CD14-positive monocyte (primary cell): ENCODE measurements around the gene OGFOD3. TPM values are rescaled to one million over a fixed set of nuclear protein-coding genes. Genes with fewer than 3 reads are reported as not detected.

Experiments
- DNase-seq, 3 donors: peaks; one replicate each; pipeline ENCODE4 v3.0.0-alpha.2; 2011 to 2022
- H2AFZ ChIP-seq: 2 replicates; pipeline ENCODE4 v1.6.0; 2012; ENCODE audit warnings: mild to moderate bottlenecking, low read depth, low read length, inconsistent platforms; ENCODE audit not compliant: insufficient read depth, poor library complexity, severe bottlenecking
- H3K27ac ChIP-seq, 2 donors: 1 replicate in 1 of 2; 2 replicates in 1 of 2; pipeline ENCODE4 v1.5.1; 2012 to 2013; ENCODE audit warnings: low read length in 2 of 2, control low read depth in 1 of 2, inconsistent platforms in 1 of 2, low read depth in 1 of 2, mild to moderate bottlenecking in 1 of 2
- H3K27me3 ChIP-seq, 2 donors: one replicate each; pipeline versions ENCODE4 v1.6.0 to v1.6.1; 2011 to 2013; ENCODE audit warnings: low read length in 2 of 2; ENCODE audit not compliant: control insufficient read depth in 2 of 2, insufficient read depth in 2 of 2
- H3K36me3 ChIP-seq, 2 donors: replicated peaks in 1 of 2; 1 replicate in 1 of 2; 2 replicates in 1 of 2; pipeline versions ENCODE4 v1.5.1 to v1.6.1; 2012 to 2013; ENCODE audit warnings: low read length in 2 of 2, control low read depth in 1 of 2, inconsistent platforms in 1 of 2, mild to moderate bottlenecking in 1 of 2; ENCODE audit not compliant: insufficient read depth in 2 of 2, control insufficient read depth in 1 of 2
- H3K4me1 ChIP-seq, 2 donors: 1 replicate in 1 of 2; 2 replicates in 1 of 2; pipeline versions ENCODE4 v1.5.1 to v1.6.1; 2012 to 2013; ENCODE audit warnings: low read length in 2 of 2, control low read depth in 1 of 2, inconsistent platforms in 1 of 2, mild to moderate bottlenecking in 1 of 2, moderate library complexity in 1 of 2; ENCODE audit not compliant: insufficient read depth in 2 of 2, control insufficient read depth in 1 of 2
- H3K4me2 ChIP-seq: replicated peaks from 2 replicates; pipeline ENCODE3; 2012; ENCODE audit warnings: low read length, moderate library complexity, mild to moderate bottlenecking; ENCODE audit not compliant: poor library complexity, severe bottlenecking; ENCODE audit errors: extremely low read depth
- H3K4me3 ChIP-seq, 3 experiments: fragments of 200-600 bp in 1 of 3; sonication (generic) in 1 of 3; replicated peaks in 1 of 3; 1 replicate in 2 of 3; 2 replicates in 1 of 3; pipeline ENCODE4 v1.5.1; 2011 to 2013; ENCODE audit warnings: low read length in 3 of 3, mild to moderate bottlenecking in 3 of 3, control low read depth in 2 of 3, low read depth in 2 of 3, inconsistent platforms in 1 of 3, moderate library complexity in 1 of 3
- H3K79me2 ChIP-seq: 2 replicates; pipeline ENCODE4 v1.6.0; 2012; ENCODE audit warnings: mild to moderate bottlenecking, control low read depth, inconsistent platforms, low read length, moderate library complexity; ENCODE audit not compliant: insufficient read depth
- H3K9ac ChIP-seq: 2 replicates; pipeline ENCODE4 v1.6.0; 2017; ENCODE audit warnings: low read length, mild to moderate bottlenecking; ENCODE audit not compliant: insufficient read depth, poor library complexity, severe bottlenecking
- H3K9me3 ChIP-seq, 2 donors: replicated peaks in 1 of 2; 1 replicate in 1 of 2; 2 replicates in 1 of 2; pipeline versions ENCODE4 v1.5.1 to v1.6.1; 2012 to 2013; ENCODE audit warnings: low read length in 2 of 2, control low read depth in 1 of 2; ENCODE audit not compliant: control insufficient read depth in 1 of 2, insufficient read depth in 1 of 2
- H4K20me1 ChIP-seq: 2 replicates; pipeline ENCODE4 v1.6.0; 2012; ENCODE audit warnings: mild to moderate bottlenecking, low read length, control low read depth, moderate library complexity; ENCODE audit not compliant: insufficient read depth
- H3K27ac Mint-ChIP-seq, 7 donors: one replicate each; pipeline ENCODE4 v1.8.0; 2020; ENCODE audit warnings: mild to moderate bottlenecking in 7 of 7, mixed read lengths in 7 of 7, moderate library complexity in 6 of 7, inconsistent platforms in 2 of 7
- H3K27me3 Mint-ChIP-seq, 3 donors: one replicate each; pipeline ENCODE4 v1.8.0; 2021 to 2022; ENCODE audit warnings: low read depth in 3 of 3, mild to moderate bottlenecking in 3 of 3, mixed read lengths in 3 of 3, moderate library complexity in 3 of 3, inconsistent platforms in 1 of 3
- H3K36me3 Mint-ChIP-seq, 2 donors: one replicate each; pipeline ENCODE4 v1.8.0; 2020; ENCODE audit warnings: mixed read lengths in 2 of 2, inconsistent platforms in 1 of 2, mild to moderate bottlenecking in 1 of 2
- H3K4me1 Mint-ChIP-seq: one replicate; pipeline ENCODE4 v1.8.0; 2020; ENCODE audit warnings: mild to moderate bottlenecking, mixed read lengths
- H3K4me3 Mint-ChIP-seq, 2 donors: one replicate each; pipeline ENCODE4 v1.8.0; 2020; ENCODE audit warnings: mild to moderate bottlenecking in 2 of 2, mixed read lengths in 2 of 2, moderate library complexity in 1 of 2
- H3K9me3 Mint-ChIP-seq, 7 donors: one replicate each; pipeline ENCODE4 v1.8.0; 2020 to 2022; ENCODE audit warnings: mixed read lengths in 7 of 7, mild to moderate bottlenecking in 6 of 7, moderate library complexity in 6 of 7, inconsistent platforms in 2 of 7
- WGBS: methylation state at CpG from one replicate; pipeline ENCODE4 v1.1.5; 2013; ENCODE audit warnings: missing lambda C conversion rate; ENCODE audit not compliant: insufficient coverage; 5-methylcytosine and 5-hydroxymethylcytosine counted together
- intact Hi-C, 2 donors: fragments of 100-400 bp; cut with micrococcal nuclease; formaldehyde crosslinking; loops; one replicate each; pipeline versions ENCODE4 v1.15.0 to v1.15.1; 2023
- polyA plus RNA-seq, 3 donors: library from polyadenylated mRNA; depleted of rRNA in 1 of 3; unstranded in 2 of 3; stranded (reverse) in 1 of 3; fragments of 300-500 nt in 2 of 3; fragments of >200 nt in 1 of 3; fragmentation: Illumina TruSeq in 2 of 3; gene quantifications; 1 replicate in 2 of 3; 2 replicates in 1 of 3; pipeline ENCODE4 v1.2.3, GENCODE V29; 2012 to 2021
- TF ChIP-seq, protein P1 (sequence below): fragments of 200-600 bp; IDR thresholded peaks from one replicate; pipeline ENCODE4 v1.8.0; 2022; ENCODE audit warnings: antibody characterized with exemption, mild to moderate bottlenecking

The OGFOD3 gene
- polyA plus RNA-seq, 3 donors = 17.9 to 36.4 (median 25.2) TPM

DNA sequence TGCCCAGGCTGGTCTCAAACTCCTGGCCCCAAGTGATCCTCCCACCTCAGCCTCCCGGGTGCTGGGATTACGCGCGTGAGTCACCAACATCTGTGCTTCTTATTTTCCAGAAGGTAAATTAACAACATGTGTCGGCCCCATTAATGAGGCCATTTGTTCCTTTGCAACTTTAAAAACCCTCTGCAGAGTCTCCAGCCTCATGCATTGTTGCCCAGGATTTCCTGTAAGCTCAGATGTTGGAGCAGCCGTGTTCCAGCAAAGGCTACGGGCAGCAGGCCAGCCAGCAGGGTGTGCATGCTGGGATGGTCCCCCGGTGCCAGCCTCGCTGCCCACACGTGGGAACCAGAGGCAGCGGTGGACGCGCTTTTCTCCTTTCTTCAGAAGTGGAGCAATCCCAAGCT, 19.3 kb downstream of the OGFOD3 start:
- H3K4me1 ChIP-seq = peaks cover 28 to 30% of the 10 kb centered on the region in 2 donors
- H3K4me2 ChIP-seq = no peak overlapping the region
- no peaks in the 10 kb centered on the region for H3K79me2 ChIP-seq
- H3K36me3 ChIP-seq = peaks cover 10% of the 10 kb centered on the region in 2 donors
- H3K27ac Mint-ChIP-seq = peak overlapping the region in 1 of 7 donors; percentile 40
- H3K9me3 Mint-ChIP-seq = no peaks in the 10 kb centered on the region
- peaks cover 27% of the 10 kb centered on the region for H3K4me1 Mint-ChIP-seq
- 33% methylated on average over 13 of the region's 13 CpGs for WGBS
- TF ChIP-seq, protein P1, sequence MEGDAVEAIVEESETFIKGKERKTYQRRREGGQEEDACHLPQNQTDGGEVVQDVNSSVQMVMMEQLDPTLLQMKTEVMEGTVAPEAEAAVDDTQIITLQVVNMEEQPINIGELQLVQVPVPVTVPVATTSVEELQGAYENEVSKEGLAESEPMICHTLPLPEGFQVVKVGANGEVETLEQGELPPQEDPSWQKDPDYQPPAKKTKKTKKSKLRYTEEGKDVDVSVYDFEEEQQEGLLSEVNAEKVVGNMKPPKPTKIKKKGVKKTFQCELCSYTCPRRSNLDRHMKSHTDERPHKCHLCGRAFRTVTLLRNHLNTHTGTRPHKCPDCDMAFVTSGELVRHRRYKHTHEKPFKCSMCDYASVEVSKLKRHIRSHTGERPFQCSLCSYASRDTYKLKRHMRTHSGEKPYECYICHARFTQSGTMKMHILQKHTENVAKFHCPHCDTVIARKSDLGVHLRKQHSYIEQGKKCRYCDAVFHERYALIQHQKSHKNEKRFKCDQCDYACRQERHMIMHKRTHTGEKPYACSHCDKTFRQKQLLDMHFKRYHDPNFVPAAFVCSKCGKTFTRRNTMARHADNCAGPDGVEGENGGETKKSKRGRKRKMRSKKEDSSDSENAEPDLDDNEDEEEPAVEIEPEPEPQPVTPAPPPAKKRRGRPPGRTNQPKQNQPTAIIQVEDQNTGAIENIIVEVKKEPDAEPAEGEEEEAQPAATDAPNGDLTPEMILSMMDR = no peak
- H3K27me3 Mint-ChIP-seq = peaks cover 1 to 6% (median 3%) of the 10 kb centered on the region in 3 donors
- H3K4me3 Mint-ChIP-seq = no peak overlapping the region
- no peak overlapping the region for H3K4me3 ChIP-seq
- H3K27me3 ChIP-seq = no peaks in the 10 kb centered on the region
- H3K27ac ChIP-seq = no peak overlapping the region
- no peak overlapping the region for H2AFZ ChIP-seq
- no peaks in the 10 kb centered on the region for H4K20me1 ChIP-seq
- peak overlapping the region; percentile 0 for H3K9ac ChIP-seq
- intact Hi-C loops = no loop called here
- H3K9me3 ChIP-seq = no peaks in the 10 kb centered on the region
- no peak for DNase-seq
- peaks cover 25 to 49% of the 10 kb centered on the region in 2 donors for H3K36me3 Mint-ChIP-seq

DNA sequence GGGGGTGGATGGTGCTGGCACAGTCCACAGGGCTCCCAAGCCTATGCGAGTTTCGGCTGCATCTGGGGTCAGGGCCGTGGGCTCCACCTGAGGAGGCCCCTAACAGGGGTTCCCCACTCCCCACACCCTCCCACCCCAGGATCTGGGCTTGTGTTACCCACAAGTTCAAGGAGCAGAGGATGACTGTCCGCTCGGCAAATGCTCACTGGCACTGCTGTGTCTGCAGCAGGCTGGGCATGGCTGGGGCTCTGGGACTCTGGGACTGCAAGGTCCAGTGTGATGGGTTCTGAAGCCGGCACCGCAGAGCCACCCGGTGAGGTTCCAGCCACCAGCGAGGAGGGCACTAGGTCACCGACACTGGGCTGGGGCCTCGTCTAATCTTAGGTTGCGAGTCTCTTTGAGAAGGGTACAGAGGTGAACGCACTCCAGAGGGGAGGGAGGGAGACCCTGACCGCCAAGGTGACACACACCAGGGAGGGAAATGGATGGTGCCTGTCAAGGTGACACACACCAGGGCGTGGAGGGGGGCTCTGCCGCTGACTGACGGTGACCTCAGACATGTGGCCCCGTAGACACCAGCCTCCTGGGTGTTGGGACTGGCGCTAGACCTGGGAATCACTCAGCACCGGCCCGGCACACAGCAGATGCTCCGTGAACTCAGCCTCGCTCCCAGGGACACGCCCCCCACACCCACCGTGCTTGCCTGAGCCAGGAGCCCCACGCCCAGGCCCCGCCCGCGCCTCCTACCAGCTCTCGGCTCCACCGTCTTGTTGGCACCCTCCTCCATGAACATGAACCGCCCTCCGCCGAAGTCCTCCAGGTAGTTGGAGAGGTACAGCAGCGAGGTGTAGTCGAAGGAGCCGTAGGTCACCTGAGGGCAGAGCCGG, 20.7 kb downstream of the OGFOD3 start:
- Histone ChIP-seq H3K36me3 (peaks cover under 1 to 8% of the 10 kb centered on the region in 2 donors), H3K9ac (no peak overlapping the region)
- TF ChIP-seq, protein P1 = no peak

More for the DNA sequence above, 20.7 kb downstream of the OGFOD3 start:
- Histone ChIP-seq H3K27me3 (no peaks in the 10 kb centered on the region), H3K4me3 (no peak overlapping the region), H3K4me1 (peaks cover 28 to 30% of the 10 kb centered on the region in 2 donors), H3K4me2 (no peak overlapping the region), H4K20me1 (no peaks in the 10 kb centered on the region), H3K27ac (no peak overlapping the region), H3K79me2 (no peaks in the 10 kb centered on the region), H3K9me3 (no peaks in the 10 kb centered on the region), H2AFZ (no peak overlapping the region)
- H3K27me3 Mint-ChIP-seq = peaks cover 1 to 6% (median 6%) of the 10 kb centered on the region in 3 donors
- H3K27ac Mint-ChIP-seq = no peak overlapping the region
- peaks cover 27% of the 10 kb centered on the region for H3K4me1 Mint-ChIP-seq
- H3K36me3 Mint-ChIP-seq = peaks cover 24 to 49% of the 10 kb centered on the region in 2 donors
- no peak overlapping the region for H3K4me3 Mint-ChIP-seq
- DNase-seq = no peak
- WGBS = 94% methylated on average over 35 of the region's 38 CpGs
- no peaks in the 10 kb centered on the region for H3K9me3 Mint-ChIP-seq
- intact Hi-C loops = no loop called here
